HG03060 (cell line): ENCODE measurements around the gene RYK.
"Not testable (repeated sequence)": the region's sequence is repeated elsewhere in the genome, so short reads cannot be mapped to it uniquely, and the experiment has no call there.

Source experiments
- ATAC-seq: cut with Tn5 transposase; IDR thresholded peaks from one replicate; pipeline ENCODE4 v1.9.1; 2021; ENCODE audit warnings: low read depth, moderate number of reproducible peaks; ENCODE audit not compliant: unreplicated experiment

Gene RYK

GRCh38 chr3:134228035-134228434 lies 22.6 kb downstream of the RYK start:
- no peak for ATAC-seq

GRCh38 chr3:134224796-134225156 lies 25.9 kb downstream of the RYK start:
- ATAC-seq, result not testable (repeated sequence)

GRCh38 chr3:134222835-134223234 lies 27.8 kb downstream of the RYK start:
- no peak for ATAC-seq

- ATAC-seq, result no peak
Measured at GRCh38 chr3:134216851-134217250, 33.8 kb downstream of the RYK start.

GRCh38 chr3:134216191-134216764 lies 34.4 kb downstream of the RYK start:
- ATAC-seq, result no peak

- ATAC-seq, result no peak
Measured at GRCh38 chr3:134214239-134214638, 36.4 kb downstream of the RYK start.

GRCh38 chr3:134212967-134213665 lies 37.5 kb downstream of the RYK start:
- ATAC-seq, result peak; percentile 58

- ATAC-seq, result no peak
Measured at GRCh38 chr3:134211797-134212196, 38.9 kb downstream of the RYK start.

GRCh38 chr3:134205451-134205850 lies 45.2 kb downstream of the RYK start:
- no peak for ATAC-seq

GRCh38 chr3:134201201-134202130 lies 49.2 kb downstream of the RYK start:
- ATAC-seq, result no peak

- not testable (repeated sequence) for ATAC-seq
Measured at GRCh38 chr3:134199880-134200279, 50.8 kb downstream of the RYK start.

- ATAC-seq, result no peak
Measured at GRCh38 chr3:134199240-134199639, 51.4 kb downstream of the RYK start.

- no peak for ATAC-seq
Measured at GRCh38 chr3:134198414-134198813, 52.2 kb downstream of the RYK start.

GRCh38 chr3:134197681-134198261 lies 52.9 kb downstream of the RYK start:
- ATAC-seq, result no peak

GRCh38 chr3:134194247-134194646 lies 56.4 kb downstream of the RYK start:
- ATAC-seq, result no peak

- ATAC-seq, result no peak
Measured at GRCh38 chr3:134190250-134190649, 60.4 kb downstream of the RYK start.

GRCh38 chr3:134189849-134190248 lies 60.8 kb downstream of the RYK start:
- ATAC-seq, result no peak

- no peak for ATAC-seq
Measured at GRCh38 chr3:134186391-134186790, 64.3 kb downstream of the RYK start.

GRCh38 chr3:134180761-134181160 lies 69.9 kb downstream of the RYK start:
- ATAC-seq, result no peak

GRCh38 chr3:134179508-134179907 lies 71.2 kb downstream of the RYK start:
- ATAC-seq, result no peak

GRCh38 chr3:134163096-134163495 lies 87.6 kb downstream of the RYK start:
- no peak for ATAC-seq
